DMS153 (cell line): ENCODE results near the gene CEP250.
"Not testable (repeated sequence)": the region's sequence is repeated elsewhere in the genome, so short reads cannot be mapped to it uniquely, and the experiment has no call there.

Source experiments
- DNase-seq: peaks from one replicate; lab custom pipeline; 2025; lab: John Stamatoyannopoulos, UW

Gene CEP250, protein sequence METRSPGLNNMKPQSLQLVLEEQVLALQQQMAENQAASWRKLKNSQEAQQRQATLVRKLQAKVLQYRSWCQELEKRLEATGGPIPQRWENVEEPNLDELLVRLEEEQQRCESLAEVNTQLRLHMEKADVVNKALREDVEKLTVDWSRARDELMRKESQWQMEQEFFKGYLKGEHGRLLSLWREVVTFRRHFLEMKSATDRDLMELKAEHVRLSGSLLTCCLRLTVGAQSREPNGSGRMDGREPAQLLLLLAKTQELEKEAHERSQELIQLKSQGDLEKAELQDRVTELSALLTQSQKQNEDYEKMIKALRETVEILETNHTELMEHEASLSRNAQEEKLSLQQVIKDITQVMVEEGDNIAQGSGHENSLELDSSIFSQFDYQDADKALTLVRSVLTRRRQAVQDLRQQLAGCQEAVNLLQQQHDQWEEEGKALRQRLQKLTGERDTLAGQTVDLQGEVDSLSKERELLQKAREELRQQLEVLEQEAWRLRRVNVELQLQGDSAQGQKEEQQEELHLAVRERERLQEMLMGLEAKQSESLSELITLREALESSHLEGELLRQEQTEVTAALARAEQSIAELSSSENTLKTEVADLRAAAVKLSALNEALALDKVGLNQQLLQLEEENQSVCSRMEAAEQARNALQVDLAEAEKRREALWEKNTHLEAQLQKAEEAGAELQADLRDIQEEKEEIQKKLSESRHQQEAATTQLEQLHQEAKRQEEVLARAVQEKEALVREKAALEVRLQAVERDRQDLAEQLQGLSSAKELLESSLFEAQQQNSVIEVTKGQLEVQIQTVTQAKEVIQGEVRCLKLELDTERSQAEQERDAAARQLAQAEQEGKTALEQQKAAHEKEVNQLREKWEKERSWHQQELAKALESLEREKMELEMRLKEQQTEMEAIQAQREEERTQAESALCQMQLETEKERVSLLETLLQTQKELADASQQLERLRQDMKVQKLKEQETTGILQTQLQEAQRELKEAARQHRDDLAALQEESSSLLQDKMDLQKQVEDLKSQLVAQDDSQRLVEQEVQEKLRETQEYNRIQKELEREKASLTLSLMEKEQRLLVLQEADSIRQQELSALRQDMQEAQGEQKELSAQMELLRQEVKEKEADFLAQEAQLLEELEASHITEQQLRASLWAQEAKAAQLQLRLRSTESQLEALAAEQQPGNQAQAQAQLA (N-terminal part only)

DNA sequence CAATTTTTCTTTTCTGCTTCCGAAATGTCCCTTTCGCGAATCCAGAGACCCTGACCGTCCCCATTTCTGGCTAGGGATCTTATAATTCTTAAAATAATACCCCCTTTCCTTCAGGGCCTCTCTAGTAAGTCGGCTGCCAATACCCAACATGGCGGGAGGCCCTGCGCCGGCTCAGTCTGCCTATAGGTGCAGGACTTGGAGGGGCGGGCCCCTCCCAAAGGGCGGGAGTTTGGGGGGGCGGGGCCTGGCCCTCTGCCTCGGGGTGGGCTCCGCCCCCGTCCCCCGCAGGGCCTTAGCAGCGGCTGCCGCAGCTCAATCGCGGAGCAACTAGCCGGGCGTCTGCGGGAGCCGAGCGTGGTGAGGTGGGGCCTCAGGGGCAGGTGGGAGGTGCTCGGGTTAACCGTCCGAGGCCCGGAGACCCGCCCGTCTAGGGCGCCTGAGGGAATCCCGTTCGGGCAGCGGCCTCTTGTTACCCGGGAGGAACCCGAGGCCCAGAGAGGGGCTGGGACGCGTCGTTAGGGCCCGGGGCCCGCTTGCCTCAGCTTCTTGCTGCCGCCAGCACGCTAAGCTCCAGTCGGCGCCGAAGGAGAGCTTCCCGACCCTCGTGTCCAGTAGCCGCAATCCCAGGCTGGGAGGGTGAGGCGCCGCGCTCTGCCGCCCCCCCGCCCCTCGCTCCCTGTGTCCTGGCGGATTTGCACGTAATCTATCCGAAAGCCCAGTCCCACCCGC, at the start of gene CEP250:
Gene CEP250, plus strand, starts transcription at position 718 of the 729 bp plus-strand sequence. CDS start 6,770 bp downstream, outside the sequence.
- peak; percentile 93 for DNase-seq

DNA sequence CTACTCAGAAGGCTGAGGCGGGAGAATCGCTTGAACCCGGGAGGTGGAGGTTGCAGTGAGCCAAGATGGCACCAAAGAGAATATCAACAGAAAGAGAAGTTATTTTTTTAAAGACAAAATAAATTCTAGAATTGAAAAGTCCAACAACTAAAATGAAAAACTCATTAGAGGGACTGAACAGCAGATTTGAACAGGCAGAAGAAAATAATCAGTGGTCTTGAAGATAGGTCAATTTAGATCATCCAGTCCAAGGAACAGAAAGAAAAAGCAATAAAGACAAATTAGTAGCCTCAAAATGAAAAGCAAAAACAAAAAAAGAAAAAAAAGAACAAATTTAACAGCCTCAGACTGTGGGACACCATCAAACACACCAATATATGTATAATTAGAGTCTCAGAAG, 49.6 kb upstream of the CEP250 start:
- DNase-seq = no peak

DNA sequence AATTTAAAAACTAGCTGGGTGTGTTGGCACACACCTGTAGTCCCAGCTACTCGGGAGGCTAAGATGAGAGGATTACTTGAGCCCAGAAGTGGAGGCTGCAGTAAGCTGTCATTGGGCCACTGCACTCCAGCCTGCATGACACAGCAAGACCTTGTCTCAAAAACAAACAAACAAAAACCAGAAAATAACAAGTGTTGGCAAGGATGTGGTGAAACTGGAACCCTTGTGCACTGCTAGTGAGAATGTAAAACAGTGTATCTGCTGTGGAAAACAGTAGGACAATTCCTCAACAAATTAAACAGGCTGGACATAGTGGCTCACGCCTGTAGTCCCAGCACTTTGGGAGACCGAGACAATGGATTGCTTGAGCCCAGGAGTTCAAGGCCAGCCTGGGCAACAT, 47.1 kb upstream of the CEP250 start:
- no peak for DNase-seq

DNA sequence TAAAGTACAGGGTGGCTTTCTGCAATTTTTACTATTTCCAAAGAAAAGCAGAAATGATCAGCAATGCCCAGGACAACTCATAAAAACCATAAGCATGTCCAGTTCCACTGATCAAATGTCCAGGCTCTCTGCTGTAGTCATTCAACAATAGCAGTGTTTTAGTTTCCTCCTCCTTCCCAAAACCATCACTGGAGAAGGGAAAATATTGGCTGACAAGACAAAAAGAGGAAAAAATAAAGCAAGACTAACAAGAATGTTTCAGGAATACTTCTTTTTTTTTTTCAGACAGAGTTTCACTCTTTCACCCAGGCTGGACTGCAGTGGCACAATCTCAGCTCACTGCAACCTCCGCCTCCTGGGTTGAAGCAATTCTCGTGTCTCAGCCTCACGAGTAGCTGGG, 45.9 kb upstream of the CEP250 start:
- no peak for DNase-seq

DNA sequence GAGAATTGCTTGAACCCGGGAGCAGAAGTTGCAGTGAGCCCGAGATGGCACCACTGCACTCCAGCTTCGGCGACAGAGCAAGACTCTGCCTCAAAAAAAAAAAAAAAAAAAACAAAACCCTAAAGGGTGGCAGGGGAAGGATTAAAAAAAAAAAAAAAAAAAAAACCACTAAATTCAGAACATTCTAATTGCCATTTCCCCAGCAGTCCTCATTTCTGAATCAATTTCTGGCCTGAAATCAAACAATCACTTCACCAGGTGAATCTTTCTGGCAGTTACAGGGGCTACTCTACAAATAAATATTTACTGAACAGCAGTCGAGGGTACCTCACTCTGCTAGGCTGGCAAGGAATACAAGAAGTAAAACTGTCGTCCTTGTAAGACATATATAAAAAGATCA, 44.8 kb upstream of the CEP250 start:
- no peak for DNase-seq

DNA sequence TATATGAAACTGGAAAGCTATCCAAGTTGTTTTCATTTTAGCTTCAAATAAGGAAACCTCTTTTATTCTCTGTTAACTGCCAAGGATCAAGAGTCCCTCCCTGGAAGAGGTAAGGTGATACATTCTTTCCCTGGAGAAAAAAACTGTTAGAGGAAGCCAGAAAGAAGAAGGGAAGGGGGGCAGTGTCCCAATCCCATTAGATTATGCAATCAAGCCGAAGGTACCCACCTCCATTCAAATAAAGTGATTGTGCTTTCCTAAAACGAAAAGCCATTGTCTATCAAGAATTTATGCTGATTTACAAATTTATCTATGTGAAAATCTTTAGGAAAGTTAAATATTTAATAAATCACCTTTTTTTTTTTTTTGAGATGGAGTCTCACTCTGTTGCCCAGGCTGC, 34.1 kb upstream of the CEP250 start:
- no peak for DNase-seq

DNA sequence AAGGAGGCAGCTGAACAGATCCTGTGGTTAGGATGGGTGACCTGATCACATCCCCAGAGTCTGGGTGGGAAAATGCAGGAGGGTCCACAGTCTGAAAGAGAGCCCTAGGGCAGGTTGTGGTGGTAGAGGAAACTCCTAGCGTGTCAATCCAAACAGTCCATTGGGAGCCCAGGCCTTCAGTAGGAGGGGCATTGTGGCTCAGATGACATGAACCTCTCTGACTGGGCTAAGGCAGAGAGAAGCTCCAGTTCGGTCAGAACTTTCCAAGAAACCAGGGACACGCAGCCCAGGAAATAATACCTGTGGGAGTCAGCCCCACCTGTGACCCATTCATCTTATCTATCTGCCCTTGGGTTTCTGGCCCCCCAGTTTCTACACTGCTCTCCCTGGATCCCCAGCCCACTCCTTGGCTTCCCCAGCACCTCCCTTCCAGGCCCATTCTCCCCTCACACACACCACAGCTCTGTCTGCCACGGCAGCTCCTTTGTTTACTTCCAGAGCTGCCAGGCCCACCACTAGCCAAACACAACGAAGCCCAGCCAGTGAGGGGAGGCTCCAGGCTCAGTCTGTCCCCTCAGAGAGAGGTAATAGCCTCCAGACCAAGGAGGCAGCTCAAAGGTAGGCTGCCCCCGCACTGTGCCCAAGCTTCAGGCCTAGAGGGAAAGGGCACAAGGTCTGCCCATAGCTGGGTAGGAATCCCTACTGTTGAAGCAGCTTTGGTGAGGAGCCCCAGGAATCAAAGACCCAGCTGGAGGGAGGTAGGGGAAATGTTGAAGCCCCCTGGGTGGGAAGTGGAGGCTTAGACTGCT, 23.6 kb upstream of the CEP250 start:
- no peak for DNase-seq

DNA sequence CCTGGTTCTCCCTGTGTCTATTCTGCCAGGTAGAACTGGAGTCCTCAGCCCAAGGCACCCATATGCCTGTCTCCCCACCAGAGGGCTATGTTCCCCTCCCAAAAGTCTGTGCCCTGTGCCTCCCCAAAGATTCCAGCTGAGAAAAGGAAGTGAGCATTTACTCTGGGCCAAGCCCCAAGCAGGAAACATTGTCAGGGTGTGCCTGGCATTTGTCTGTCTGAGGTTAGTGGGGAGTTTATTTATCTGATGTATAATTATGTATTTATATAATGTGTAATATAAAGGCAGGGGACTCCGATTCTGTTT, 23.0 kb upstream of the CEP250 start:
- DNase-seq = no peak

DNA sequence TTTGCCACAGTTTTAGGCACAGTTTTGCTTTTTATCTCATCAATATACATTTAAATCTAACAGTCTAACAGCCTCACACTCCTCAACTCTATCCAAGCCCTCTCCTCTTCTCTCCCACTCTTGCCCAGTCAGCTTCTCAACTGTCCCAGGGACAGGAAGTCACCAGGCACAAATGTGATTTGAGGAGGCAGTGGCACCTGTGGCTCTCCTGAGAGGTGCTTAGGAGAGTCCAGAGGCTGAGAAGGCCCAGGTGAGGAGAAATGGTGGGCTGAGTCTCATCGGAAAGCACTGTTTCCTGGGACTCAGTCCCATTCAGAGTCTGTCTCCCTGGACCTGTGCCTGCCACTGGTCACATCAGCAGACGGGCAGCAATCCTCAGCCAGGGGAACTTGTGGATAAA, 22.1 kb upstream of the CEP250 start:
- no peak for DNase-seq

DNA sequence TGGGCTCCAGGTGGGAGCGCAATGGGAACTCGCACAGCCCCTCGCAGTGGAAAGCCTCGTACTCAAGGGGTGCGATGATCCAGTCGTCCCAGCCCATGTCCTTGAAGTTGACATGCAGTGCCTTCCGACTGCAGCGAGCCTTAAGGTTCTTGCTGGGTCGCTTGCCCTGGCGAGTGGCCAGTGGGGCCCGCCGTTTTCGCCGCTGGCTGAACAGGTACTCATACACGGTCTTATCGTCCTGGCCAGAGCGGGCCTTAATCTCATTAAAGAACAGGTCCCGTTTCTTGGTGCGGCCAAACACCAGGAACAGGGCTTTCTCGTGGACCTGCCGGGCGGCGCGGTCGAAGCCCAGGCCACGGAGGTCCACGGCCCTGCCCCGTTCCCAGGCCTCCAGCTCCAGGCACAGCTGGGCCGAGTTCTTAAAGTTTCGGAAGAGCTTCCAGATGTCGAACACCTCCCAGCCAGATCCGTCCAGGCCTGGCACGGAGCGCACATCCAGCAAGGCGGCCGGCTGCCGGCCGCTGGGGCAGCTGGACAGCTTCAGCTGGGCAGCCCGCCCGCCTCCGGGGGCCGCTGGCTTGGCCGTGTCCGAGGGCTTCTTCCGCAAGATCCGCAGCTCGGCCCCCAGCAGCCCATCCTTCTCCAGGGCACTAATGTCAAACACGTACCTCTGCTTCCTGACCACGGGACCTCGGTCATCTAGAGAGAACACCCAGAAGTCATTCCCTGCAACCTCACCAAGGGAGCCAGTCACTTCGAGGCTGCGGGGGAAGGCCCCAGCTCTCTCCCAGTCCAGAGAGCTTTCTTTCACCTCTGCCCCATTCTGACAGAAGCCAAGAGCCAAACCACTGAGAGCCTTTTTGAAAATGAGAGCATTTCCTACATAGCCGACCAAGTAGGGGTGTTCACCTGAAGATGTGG, 21.1 kb upstream of the CEP250 start:
- DNase-seq = no peak

DNA sequence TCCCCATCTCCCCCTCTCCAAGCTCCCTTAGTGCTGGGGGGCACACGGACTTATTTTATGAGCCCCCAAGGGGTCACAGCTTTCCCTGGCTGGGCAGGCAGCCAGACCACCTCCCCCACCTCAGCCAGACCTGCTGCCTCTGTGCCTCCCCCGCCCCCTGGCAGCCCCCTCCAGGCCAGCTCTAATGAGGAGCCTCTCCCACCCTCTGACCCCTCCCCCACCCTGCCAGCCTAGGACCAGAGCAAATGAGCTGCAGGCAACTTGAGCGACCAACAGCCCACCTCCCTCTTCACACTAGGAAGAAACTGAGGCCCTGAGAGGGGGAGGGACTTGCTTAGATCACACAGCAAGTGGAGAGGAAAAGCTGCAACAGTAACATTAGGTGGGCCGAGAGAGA, 19.2 kb upstream of the CEP250 start:
- DNase-seq = no peak

DNA sequence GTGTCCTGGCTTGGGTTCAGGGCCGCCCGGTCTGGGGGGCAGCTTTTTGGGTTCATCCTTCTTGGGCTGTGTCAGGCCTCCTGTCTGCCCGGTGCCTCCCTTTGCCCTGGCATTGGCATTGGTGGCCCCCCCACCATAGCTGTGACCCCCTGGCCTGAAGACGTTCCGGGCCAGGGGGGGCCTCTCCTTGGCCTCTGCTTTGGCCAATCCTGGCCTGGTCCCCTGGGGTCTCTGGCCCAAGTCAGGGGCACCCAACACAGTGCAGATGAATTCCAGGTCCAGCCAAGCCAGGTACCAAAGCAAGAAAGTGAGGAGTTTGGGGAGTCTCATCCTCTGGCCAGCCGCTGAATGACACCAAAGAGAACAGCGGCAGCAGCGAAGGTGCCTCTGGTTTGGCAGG, 17.8 kb upstream of the CEP250 start:
- DNase-seq = no peak

DNA sequence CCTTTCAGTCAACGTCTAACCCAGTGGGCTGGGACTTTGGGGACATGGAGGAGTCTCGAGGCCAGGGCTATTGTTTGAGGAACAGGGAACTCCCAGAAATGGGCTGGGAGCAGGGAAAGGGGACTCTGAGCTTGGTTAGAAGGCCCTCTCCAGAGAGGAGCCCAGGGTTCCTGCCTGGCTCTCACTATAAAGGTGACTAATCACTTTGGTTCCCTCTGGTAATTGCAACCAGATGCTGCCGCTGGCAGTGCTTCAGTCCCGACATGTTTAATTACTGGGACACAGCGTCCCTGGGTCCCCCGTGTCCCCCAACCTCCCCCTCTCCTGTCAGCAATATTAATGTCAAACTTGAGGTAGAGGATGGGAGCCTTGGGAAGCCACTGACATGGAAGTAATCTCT, 12.4 kb upstream of the CEP250 start:
- no peak for DNase-seq

DNA sequence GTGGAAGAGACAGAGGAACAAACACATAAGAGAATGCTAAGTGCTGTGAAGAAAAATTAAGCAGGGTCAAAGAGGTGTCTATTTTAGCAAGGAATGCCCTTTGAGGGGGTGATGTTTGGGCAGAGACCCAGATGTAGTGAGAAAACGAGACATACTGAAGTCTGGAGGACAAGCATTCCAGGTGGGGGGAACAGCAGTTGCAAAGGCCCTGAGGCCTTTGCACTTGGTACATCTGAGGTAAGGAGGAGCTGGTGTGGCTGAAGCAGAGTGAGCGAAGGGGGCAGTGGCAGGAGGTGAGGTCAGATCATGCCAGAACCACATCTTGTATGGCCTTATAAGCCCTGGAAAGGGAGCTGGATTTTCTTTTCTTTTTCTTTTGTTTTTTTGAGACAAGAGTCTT, 11.2 kb upstream of the CEP250 start:
- no peak for DNase-seq

DNA sequence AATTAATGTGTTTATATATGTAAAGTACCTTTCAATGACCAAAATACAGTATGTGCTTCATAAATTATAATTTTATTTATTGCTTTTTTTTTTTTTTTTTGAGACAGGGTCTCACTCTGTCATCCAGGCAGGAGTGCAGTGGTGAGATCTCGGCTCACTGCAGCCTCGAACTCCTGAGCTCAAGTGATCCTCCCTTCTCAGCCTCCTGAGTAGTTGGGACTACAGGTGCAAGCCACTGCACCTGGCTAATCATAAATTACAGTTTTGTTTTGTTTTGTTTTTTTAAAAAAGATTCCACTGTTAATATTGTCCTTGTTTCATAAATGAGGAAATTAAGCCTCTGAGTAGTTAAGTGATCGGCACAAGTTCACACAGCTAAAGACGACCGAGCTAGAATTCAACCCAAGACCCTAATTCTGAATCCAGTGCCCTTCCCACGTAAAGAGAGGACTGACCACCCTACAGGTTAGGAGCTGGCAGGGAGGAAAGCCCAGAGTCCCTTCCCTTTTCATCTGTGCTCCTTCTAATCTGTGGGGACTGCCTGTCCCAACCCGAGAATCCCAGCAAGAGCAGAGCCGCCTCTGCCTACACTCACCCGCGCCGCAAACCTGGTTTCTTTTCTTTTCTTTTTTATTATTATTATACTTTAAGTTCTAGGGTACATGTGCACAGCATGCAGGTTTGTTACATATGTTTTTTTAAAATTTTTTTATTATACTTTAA, 8.9 kb upstream of the CEP250 start:
- no peak for DNase-seq

DNA sequence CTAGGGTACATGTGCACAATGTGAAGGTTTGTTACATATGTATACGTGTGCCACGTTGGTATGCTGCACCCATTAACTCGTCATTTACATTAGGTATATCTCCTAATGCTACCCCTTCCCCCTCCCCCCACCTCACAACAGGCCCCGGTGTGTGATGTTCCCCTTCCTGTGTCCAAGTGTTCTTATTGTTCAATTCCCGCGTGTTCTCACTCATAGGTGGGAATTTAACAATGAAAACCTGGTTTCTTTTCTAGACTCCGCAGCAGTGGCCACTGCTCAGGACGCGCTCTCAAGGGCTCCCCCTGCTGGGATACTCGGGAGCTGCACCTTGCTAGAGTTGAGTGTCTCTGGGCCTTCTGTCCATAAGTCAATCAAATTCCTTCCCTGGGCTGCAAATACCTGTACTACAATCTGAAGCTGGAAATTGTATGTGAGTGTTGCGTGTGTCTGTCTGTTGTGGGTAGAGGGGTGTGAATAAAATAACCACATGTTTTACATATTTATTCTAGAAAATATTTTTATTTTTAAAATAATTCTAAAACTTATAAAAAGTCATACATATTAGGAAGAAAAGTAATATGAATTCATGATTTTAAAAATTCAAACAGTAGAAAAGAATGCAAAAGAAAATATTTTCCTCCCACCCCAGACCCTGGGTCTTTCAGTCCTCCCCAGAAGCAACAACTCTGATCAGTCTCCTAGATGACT, 8.2 kb upstream of the CEP250 start:
- peak; percentile 63 for DNase-seq

DNA sequence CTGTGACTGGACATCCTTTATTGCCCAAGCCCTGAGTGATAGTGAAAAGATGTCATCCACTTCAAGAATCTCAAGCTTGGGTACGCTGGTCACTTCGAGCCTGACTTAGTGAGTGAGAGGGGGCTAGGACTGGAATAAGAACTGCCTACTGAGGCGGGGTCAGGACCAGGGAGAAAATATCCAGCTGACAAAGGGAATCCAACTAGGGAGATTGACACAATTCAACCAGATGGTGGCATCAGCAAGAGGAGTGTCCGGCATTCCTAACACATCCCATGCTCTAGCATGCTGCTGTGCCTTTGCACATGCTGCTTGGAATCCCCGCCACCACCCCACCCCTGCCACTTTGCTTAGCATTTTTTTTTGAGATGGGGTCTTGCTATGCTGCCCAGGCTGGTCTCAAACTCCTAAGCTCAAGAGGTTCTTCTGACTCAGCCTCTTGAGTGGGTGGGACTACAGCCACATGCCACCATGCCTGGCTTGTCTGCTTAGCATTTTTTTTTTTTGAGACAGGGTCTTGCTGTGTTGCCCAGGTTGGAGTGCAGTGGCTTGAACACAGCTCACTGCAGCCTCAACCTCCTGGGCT, 6.5 kb upstream of the CEP250 start:
- no peak for DNase-seq

DNA sequence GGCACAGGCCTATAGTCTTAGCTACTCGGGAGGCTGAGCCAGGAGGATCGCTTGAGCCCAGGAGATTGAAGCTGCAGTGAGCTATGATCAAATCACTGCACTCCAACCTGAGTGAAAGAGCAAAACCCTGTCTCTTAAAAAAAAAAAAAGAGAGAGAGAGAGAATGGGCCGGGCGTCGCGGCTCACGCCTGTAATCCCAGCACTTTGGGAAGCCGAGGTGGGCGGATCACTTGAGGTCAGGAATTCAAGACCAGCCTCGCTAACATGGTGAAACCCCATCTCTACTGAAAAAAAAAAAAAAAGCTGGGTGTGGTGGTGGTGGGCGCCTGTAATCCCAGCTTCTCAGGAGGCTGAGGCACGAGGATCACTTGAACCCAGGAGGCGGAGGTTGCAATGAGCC, 5.5 kb upstream of the CEP250 start:
- DNase-seq = not testable (repeated sequence)
